Pancreas (tissue), 10 donors: ENCODE measurements around the gene EBP. TPM values are rescaled to one million over a fixed set of nuclear protein-coding genes. Genes with fewer than 3 reads are reported as not detected.

ENCODE experiments used
- ATAC-seq, 4 donors: fragments of 200-7000 bp; cut with Tn5 transposase; one replicate each; pipeline versions ENCODE4 v1.8.0 to v1.9.1; 2020; ENCODE audit warnings: mild to moderate bottlenecking in 4 of 4, moderate library complexity in 4 of 4
- DNase-seq, 6 donors: peaks; one replicate each; pipeline ENCODE4 v3.0.0-alpha.2; 2020
- FAIRE-seq: peaks from 2 replicates; lab custom pipeline; 2012; peaks lifted over from hg19 to GRCh38; lab: Jason Lieb, UNC
- H3K27ac ChIP-seq, 4 donors: fragments of 200-600 bp; sonication (generic); 1 replicate in 3 of 4; 2 replicates in 1 of 4; pipeline versions ENCODE4 v1.5.0 to v1.8.0; 2020
- H3K27me3 ChIP-seq, 4 donors: fragments of 200-600 bp; one replicate each; pipeline ENCODE4 v1.8.0; 2021
- H3K36me3 ChIP-seq, 3 donors: fragments of 200-600 bp; sonication (generic) in 1 of 3; one replicate each; pipeline versions ENCODE4 v1.5.0 to v1.8.0; 2020 to 2021
- H3K4me1 ChIP-seq, 3 donors: fragments of 200-600 bp; one replicate each; pipeline ENCODE4 v1.8.0; 2021
- H3K4me3 ChIP-seq, 4 donors: fragments of 200-600 bp; sonication (generic) in 2 of 4; one replicate each; pipeline versions ENCODE4 v1.5.0 to v1.8.0; 2020 to 2021
- H3K9me3 ChIP-seq, 4 donors: fragments of 200-600 bp; one replicate each; pipeline ENCODE4 v1.8.0; 2021
- CTCF ChIP-seq, 4 donors: fragments of 200-600 bp; sonication (generic) in 3 of 4; IDR thresholded peaks; one replicate each; pipeline versions ENCODE4 v1.5.0 to v1.8.0; 2021; ENCODE audit warnings: antibody characterized with exemption in 4 of 4
- WGBS, 2 donors: extraction: QIAGEN DNeasy Blood & Tissue Kit; methylation state at CpG; one replicate each; pipeline ENCODE4 v1.1.7; 2013; 5-methylcytosine and 5-hydroxymethylcytosine counted together
- intact Hi-C, 3 donors: fragments of 100-400 bp; cut with DNase I; formaldehyde crosslinking; loops; one replicate each; pipeline versions ENCODE4 v1.11.1 to v1.14.2; 2022
- polyA plus RNA-seq, 2 donors: library from polyadenylated mRNA; stranded (reverse); fragments of 200-250 nt; gene quantifications; one replicate each; pipeline ENCODE4 v1.2.3, GENCODE V29; 2013
- total RNA-seq, 6 donors: library from RNA; stranded (reverse); fragmentation: NEBNext Ultra II Directional in 4 of 6; extraction: Animal tissue kit (Norgen Biotek cat#: 25700) in 4 of 6; gene quantifications; one replicate each; pipeline versions ENCODE4 v1.2.1 to v1.2.4, GENCODE V29; 2021 to 2023
- donor health status: healthy with polysubstance abuse.
- donor health status: DM: no; HTN: no; CAD: no; lungs with moderate emphysema.
- donor health status: DM: no; HTN: no; CAD: no.
- donor health status: control.
- donor health status: control.
- donor health status: Bipolar disorder and iron deficiency.
- donor health status: DM: yes; HTN: yes; CAD: no.
- donor health status: DM: no; HTN: no; CAD: no.
- donor health status: DM: no; HTN: no; CAD: no.
- donor health status: DM: yes; HTN: yes; CAD: no.

The EBP gene
- total and polyA plus RNA-seq, 8 donors, result 13.3 to 43.4 (median 20.8) TPM

DNA sequence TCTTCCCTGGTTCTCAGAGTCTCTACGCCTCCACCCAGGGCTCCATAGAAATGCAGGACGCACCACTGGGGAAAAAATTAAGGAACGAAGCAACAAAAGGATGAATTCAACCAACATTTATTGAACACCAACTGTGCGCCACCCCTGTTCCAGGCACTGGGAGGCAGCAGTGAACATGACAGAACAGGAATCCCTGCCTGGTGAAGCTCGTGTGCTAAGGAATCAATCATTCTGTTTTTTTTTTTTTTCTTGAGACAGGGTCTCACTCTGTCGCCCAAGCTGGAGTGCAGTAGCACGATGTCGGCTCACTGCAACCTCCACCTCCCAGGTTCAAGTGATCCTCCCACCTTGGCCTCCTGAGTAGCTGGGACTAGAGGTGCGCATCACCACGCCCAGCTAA is 47.5 kb upstream of the EBP start:
- no peak for TF ChIP-seq CTCF (IDR thresholded peaks at IDR 0.05)
- no peaks in the 10 kb centered on the region for H3K27me3 ChIP-seq
- H3K4me3 ChIP-seq, result no peak overlapping the region
- intact Hi-C loops, result no loop called here
- 43 to 59% methylated on average over 10 of the region's 10 CpGs for WGBS, 2 donors
- FAIRE-seq (no peak), ATAC-seq (no peak), DNase-seq (no peak)
- H3K9me3 ChIP-seq, result no peaks in the 10 kb centered on the region
- no peaks in the 10 kb centered on the region for H3K4me1 ChIP-seq
- no peaks in the 10 kb centered on the region for H3K36me3 ChIP-seq
- no peak overlapping the region for H3K27ac ChIP-seq

DNA sequence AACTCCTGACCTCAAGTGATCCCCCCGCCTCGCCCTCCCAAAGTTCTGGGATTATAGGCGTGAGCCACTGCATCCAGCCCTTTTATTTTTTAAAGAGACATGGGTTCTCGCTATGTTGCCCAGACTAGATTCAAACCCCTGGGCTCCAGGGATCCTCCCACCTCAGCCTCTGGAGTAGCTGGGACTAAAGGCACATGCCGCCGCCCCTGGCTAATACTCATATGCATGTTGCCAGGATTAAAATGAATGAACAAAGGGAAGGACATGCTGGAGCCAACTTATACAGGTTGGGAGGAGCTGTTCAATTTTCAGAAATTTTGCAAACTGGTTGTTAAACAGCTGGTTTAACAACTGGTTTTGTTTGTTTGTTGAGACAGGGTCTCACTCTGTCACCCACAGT is 47.0 kb upstream of the EBP start:
- DNase-seq (no peak), ATAC-seq (no peak), FAIRE-seq (no peak)
- WGBS, 2 donors, result 53 to 73% methylated on average over 6 of the region's 6 CpGs
- Histone ChIP-seq H3K9me3 (no peaks in the 10 kb centered on the region), H3K36me3 (no peaks in the 10 kb centered on the region), H3K4me3 (no peak overlapping the region), H3K4me1 (no peaks in the 10 kb centered on the region), H3K27me3 (no peaks in the 10 kb centered on the region), H3K27ac (no peak overlapping the region)
- TF ChIP-seq CTCF (IDR thresholded peaks at IDR 0.05), result no peak
- intact Hi-C loops, result no loop called here

GRCh38 chrX:48475296-48475695 is 46.3 kb upstream of the EBP start:
- intact Hi-C loops, result no loop called here
- Histone ChIP-seq H3K36me3 (no peaks in the 10 kb centered on the region), H3K4me3 (peak overlapping the region in 3 of 4 donors; percentile 48 to 59 (median 55)), H3K4me1 (no peaks in the 10 kb centered on the region), H3K9me3 (no peaks in the 10 kb centered on the region), H3K27ac (peak overlapping the region in 3 of 4 donors; percentile 34 to 57 (median 50)), H3K27me3 (no peaks in the 10 kb centered on the region)
- no peak for FAIRE-seq
- no peak for TF ChIP-seq CTCF (IDR thresholded peaks at IDR 0.05)
- WGBS, 2 donors, result 0 to 35% methylated on average over 5 of the region's 5 CpGs
- ATAC-seq, result peak in 3 of 4 donors; percentile 35 to 53 (median 39)
- no peak for DNase-seq

DNA sequence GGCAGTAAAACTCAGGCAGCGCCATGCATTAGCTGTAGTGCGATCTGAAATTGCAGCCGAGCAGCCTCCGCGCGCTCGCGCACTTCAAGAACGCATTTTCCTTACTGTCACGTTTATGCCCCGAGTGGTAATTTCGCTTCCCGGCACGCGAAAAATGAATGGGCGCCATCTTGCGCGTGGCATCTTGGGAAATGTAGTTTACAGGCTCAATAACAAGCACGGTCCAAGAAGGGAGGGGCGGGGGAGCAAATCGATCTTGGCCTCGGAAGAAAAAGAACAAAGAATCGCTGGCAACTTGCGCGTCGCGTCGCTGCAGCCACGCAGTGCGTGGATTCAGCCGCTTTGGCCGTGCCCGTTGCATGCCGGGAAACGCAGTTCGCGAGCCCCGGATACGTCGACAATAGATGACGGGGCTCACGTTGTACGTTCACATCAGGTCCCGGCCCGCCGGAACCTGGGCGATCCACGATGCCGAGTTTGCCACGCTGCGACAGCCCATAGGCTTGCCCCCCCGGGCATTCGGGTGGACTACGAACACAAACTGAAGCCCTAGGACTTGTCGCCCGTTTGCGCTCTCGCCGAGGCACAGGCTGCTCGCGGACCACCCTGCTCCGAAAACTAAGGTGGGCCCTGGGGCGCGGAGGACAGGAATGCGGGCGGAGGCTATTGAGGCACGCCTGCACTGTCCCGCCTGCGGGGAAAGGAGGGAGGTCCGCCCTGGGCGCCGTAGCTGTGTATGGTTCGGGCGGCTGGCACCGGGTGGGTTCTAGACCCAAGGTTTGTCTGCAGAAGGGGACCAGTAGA is 45.6 kb upstream of the EBP start, which contains the start of gene FTSJ1:
Gene FTSJ1, plus strand, starts transcription at position 426 of the 804 bp plus-strand sequence. CDS start 1,849 bp downstream, outside the sequence.
- WGBS, 2 donors, result 0 to 37% methylated on average over 75 of the region's 75 CpGs
- no peak for TF ChIP-seq CTCF (IDR thresholded peaks at IDR 0.05)
- peak within 1 kb of the TSS; percentile 2 to 57 (median 42) for H3K27ac ChIP-seq
- ATAC-seq, result peak; percentile 82 to 91 (median 86)
- H3K36me3 ChIP-seq, result no peaks in the 10 kb centered on the region
- H3K27me3 ChIP-seq, result no peaks in the 10 kb centered on the region
- peak within 1 kb of the TSS; percentile 41 to 59 (median 52) for H3K4me3 ChIP-seq
- peak; percentile 82 to 93 (median 89) for DNase-seq
- FAIRE-seq, result peak; percentile 82
- intact Hi-C loops, result no loop called here
- no peaks in the 10 kb centered on the region for H3K4me1 ChIP-seq
- no peaks in the 10 kb centered on the region for H3K9me3 ChIP-seq

GRCh38 chrX:48476919-48477318 is 44.7 kb upstream of the EBP start:
- WGBS, 2 donors, result 33 to 66% methylated on average over 4 of the region's 4 CpGs
- no peak overlapping the region for H3K27ac ChIP-seq
- no peaks in the 10 kb centered on the region for H3K9me3 ChIP-seq
- FAIRE-seq (no peak), DNase-seq (no peak), ATAC-seq (no peak)
- H3K36me3 ChIP-seq, result no peaks in the 10 kb centered on the region
- no peak for TF ChIP-seq CTCF (IDR thresholded peaks at IDR 0.05)
- peak overlapping the region in 3 of 4 donors; percentile 48 to 59 (median 55) for H3K4me3 ChIP-seq
- no peaks in the 10 kb centered on the region for H3K27me3 ChIP-seq
- H3K4me1 ChIP-seq, result no peaks in the 10 kb centered on the region
- intact Hi-C loops, result no loop called here
